Astrocyte of the spinal cord (primary cell): ENCODE measurements around the gene CES5A.
"Not testable (repeated sequence)": the region's sequence is repeated elsewhere in the genome, so short reads cannot be mapped to it uniquely, and the experiment has no call there.

Source experiments
- DNase-seq: peaks from one replicate; pipeline ENCODE4 v3.0.0; 2011; ENCODE audit warnings: low read depth, low spot score
- H3K4me3 ChIP-seq: 2 replicates; pipeline ENCODE4 v1.5.1; 2011; ENCODE audit warnings: low read depth, mild to moderate bottlenecking, low read length, moderate library complexity
- in situ Hi-C: cut with HindIII; loops from 2 replicates; pipeline ENCODE4 v1.10.0; 2017; ENCODE audit warnings: low sequenced_read_pairs
- TF ChIP-seq, protein P1 (sequence below): IDR thresholded peaks from 2 replicates; pipeline ENCODE4 v1.5.1; 2012; ENCODE audit warnings: low read depth, mild to moderate bottlenecking, low read length, inconsistent platforms

The CES5A gene

DNA sequence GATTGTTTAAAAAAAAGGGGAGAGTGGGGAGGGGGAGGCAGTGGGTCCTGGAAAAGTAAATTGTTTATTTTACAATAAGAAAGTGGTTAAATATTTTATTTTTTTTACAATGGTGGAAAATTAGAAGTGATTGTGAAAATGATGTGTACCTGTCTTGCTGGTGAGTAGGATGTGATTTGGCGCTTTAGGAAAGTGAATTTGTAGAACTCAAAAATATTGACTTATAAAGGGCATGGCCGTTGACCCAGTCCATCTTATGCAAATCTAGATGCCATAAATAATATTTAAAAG, 32.1 kb downstream of the CES5A start:
- no peak for DNase-seq
- H3K4me3 ChIP-seq, result no peak overlapping the region
- TF ChIP-seq, protein P1, sequence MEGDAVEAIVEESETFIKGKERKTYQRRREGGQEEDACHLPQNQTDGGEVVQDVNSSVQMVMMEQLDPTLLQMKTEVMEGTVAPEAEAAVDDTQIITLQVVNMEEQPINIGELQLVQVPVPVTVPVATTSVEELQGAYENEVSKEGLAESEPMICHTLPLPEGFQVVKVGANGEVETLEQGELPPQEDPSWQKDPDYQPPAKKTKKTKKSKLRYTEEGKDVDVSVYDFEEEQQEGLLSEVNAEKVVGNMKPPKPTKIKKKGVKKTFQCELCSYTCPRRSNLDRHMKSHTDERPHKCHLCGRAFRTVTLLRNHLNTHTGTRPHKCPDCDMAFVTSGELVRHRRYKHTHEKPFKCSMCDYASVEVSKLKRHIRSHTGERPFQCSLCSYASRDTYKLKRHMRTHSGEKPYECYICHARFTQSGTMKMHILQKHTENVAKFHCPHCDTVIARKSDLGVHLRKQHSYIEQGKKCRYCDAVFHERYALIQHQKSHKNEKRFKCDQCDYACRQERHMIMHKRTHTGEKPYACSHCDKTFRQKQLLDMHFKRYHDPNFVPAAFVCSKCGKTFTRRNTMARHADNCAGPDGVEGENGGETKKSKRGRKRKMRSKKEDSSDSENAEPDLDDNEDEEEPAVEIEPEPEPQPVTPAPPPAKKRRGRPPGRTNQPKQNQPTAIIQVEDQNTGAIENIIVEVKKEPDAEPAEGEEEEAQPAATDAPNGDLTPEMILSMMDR, result no peak
- in situ Hi-C loops, result no loop called here

DNA sequence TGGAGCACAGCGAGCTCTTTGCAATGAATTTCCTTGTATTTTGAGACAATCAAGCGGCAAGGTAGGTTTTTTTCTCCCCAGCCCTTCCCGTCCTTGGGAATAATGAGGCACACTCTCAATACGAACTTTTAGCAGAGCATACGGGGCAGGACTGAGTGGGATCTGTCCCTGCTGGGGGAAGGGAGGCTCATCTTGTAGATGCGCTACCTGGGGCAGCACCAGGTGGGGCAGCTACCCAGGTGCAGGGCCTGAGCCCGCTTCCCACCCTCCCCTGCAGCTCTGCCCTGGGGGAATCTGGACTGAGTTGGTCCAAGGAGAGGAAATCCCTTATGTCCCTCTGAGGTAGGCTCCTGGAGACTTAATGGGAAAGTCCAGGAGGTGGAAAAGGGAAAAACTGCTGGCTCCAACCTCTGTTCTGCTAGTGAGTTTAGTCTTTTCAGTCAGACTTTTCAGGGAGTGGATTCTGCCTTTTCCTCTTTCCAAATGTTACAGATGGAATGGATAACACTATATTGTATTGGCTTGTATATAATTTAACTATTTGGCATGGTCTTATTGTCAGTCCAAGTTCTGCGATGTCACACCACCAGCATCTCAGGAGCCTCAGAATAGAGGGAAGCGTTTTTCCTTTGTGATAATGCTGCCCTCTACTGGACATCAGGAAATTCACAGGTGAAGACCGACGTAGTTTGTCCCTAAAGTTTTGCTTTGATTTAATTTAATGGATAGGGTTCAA, 32.6 kb downstream of the CES5A start:
- H3K4me3 ChIP-seq, result no peak overlapping the region
- in situ Hi-C loops, result no loop called here
- TF ChIP-seq, protein P1, result peak; percentile 62
- peak; percentile 40 for DNase-seq

DNA sequence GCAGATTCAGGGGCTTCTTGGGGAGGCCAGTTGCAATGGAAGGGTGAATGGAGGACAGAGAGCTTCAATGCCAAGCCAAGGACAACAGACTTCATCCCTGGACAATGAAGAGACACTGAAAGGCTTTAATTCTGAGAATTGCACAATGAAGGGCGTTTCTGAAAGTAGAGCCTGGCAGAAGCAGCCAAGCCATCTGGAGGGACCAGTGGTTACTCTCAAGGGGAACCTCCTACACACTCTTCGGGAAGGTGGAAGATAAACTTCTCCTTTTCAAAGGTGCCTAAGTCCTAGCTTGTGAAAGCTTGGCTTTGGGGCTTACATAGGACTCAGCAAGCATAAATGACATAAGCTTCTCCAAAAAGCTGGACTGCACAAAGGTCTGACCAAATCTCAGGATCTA, 36.1 kb downstream of the CES5A start:
- TF ChIP-seq, protein P1, result no peak
- in situ Hi-C loops, result no loop called here
- DNase-seq, result no peak
- no peak overlapping the region for H3K4me3 ChIP-seq

DNA sequence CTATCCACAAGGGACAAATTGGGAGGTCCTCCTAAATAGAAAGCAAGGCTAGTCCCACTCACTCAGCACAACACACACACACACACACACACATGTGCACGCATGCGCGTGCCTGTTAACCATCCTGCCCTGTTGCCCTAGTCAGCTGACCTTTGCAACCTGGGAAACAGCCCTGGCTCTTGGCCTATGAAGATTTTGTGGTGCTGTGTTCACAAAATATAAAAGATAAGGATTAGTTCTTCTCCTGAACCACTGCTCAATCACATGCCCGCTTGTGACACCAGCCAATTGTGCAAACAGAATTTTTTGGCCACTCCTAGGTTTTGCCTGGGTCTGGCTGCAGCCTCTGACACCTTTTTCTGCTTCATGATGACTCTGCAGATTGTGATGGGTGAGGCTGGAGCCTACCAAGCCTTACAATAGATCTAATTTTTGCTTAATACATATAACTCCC, 39.0 kb downstream of the CES5A start:
- TF ChIP-seq, protein P1, result no peak
- no peak overlapping the region for H3K4me3 ChIP-seq
- no peak for DNase-seq
- in situ Hi-C loops, result no loop called here

DNA sequence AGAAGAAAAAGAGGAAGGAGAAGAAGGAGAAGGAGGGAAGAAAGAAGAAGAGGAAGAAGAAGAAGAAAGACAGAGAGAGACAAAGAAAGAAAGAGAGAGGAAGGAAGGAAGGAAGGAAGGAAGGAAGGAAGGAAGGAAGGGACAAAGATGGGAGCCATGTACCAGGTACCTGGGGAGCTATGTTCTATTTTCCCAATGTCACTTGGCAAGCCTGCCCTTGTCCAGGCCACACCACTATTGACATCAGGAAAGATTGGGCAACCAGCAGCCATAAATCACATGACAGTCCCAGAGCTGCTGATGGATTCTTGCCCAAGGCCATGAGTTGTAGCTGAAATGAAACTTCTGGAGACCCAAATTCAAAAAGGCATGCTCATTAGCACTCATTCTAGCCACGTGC, 39.6 kb downstream of the CES5A start:
- DNase-seq, result no peak
- TF ChIP-seq, protein P1, result no peak
- H3K4me3 ChIP-seq, result no peak overlapping the region
- in situ Hi-C loops, result no loop called here

DNA sequence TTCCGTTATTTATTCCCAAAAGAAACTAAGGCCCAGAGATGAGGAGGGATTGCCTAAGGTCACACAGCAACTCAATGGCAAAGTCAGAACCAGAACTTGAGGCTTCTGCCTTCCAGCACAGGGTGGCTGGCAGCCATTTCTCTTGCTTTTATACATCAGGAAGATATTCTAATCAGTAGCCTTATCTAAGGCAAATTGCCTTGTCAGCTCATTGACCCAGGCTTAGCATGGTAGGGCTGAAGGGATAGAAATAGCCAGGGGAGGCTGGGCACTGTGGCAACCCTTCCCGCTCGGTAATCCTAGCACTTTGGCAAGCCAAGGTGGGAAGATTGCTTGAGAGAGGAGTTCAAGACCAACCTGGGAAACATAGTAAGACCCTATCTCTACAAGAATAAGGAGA, 40.0 kb downstream of the CES5A start:
- DNase-seq, H3K4me3 ChIP-seq, in situ Hi-C loops: not testable (repeated sequence)

DNA sequence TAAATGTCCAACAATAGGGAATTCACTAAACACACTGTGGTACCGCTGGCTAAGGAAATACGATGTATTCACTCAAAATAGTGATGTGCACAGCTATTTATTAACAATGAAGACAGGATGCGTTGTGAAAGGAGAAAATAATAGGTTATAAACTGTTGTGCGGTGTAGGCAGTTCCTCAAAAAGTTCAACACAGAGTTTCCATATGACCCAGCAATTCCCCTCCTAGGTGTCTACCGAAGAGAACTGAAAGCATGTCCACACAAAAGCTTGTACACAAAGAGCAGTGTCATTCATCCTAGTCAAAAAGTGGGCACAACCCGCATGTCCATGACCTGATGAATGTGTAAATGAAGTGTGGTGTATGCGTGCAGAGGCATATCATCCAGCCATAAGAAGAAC, 41.1 kb downstream of the CES5A start:
- in situ Hi-C loops, result no loop called here
- TF ChIP-seq, protein P1, result no peak
- no peak overlapping the region for H3K4me3 ChIP-seq
- DNase-seq, result no peak
